DMS79 treated with DMSO at 0.1 percent for 48 hours (cell line): ENCODE measurements around the gene PTBP1.
A peak's percentile ranks its signal among the peaks of the same experiment; 100 is the strongest.

Experiments used
- DNase-seq: peaks from one replicate; lab custom pipeline; 2025; lab: John Stamatoyannopoulos, UW

PTBP1 gene

GRCh38 chr19:797528-798414 lies 519 bp downstream of the PTBP1 start:
- peak; percentile 72 for DNase-seq

- no peak for DNase-seq
Measured at GRCh38 chr19:798415-799075, 1.3 kb downstream of the PTBP1 start.

- DNase-seq, result peak; percentile 45
Measured at GRCh38 chr19:799076-799881, 2.0 kb downstream of the PTBP1 start.

GRCh38 chr19:800360-801029 lies 3.2 kb downstream of the PTBP1 start:
- DNase-seq, result peak; percentile 24

GRCh38 chr19:801030-801860 lies 4.0 kb downstream of the PTBP1 start:
- peak; percentile 80 for DNase-seq

- DNase-seq, result no peak
Measured at GRCh38 chr19:801861-802497, 4.7 kb downstream of the PTBP1 start.

GRCh38 chr19:802498-803098 lies 5.3 kb downstream of the PTBP1 start:
- no peak for DNase-seq

GRCh38 chr19:803099-803561 lies 5.9 kb downstream of the PTBP1 start:
- DNase-seq, result no peak

- no peak for DNase-seq
Measured at GRCh38 chr19:803686-804418, 6.6 kb downstream of the PTBP1 start.

GRCh38 chr19:804419-805165 lies 7.3 kb downstream of the PTBP1 start:
- no peak for DNase-seq

GRCh38 chr19:805166-805551 lies 7.9 kb downstream of the PTBP1 start:
- no peak for DNase-seq

- no peak for DNase-seq
Measured at GRCh38 chr19:805600-806550, 8.6 kb downstream of the PTBP1 start.

GRCh38 chr19:806815-807421 lies 9.7 kb downstream of the PTBP1 start:
- no peak for DNase-seq

- no peak for DNase-seq
Measured at GRCh38 chr19:807627-808422, 10.6 kb downstream of the PTBP1 start.

- DNase-seq, result no peak
Measured at GRCh38 chr19:808423-808775, 11.1 kb downstream of the PTBP1 start.
